ENCODE results near the gene WDFY3.

DNA sequence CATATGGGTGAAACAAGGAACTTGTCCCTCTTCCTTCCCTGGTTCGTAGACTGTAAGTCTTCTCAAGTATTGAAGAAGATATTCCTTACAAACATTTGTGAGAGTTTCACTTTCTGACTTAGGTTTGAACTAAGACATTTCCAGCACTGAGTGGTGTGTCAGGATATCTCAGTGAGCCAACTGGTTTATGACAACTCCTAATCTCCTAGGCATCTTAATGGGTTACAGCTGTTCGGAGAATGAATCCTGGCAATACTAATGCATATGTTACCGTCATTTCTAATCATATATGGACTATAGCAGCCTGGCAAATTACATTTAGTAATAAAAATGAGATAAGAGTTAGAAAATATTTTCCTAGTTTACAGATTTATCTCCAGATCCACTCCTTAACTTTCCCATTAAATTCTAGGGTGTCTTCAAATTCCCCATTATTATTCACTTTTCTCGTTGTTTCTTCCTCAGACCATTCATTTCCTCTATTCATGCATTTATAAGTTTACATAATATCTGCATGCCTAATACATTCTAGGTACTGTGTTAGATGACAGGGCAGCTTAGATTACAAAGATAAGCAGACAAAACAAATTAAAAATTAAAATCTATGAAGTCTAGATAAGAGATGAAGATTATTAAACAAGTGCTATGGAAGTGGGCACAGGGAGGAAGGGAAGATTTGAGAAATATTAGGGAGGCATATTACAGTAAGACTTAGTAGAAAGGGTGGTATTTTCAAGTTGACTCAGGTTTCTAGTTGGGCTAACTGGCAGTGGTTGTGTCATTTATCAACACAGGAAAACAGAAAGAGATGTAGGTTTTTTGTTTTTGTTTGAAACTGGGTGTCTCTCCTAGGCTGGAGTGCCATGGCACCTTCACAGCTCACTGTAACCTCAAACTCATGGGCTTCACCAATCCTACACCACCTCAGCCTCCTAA, 173.9 kb downstream of the WDFY3 start:
- TF ChIP-seq ZNF197 (CRISPR knock-in tag; IDR thresholded peaks at IDR 0.05; ENCODE audit: low read depth) (no peak), SNIP1 (IDR thresholded peaks at IDR 0.05; ENCODE audit: low read depth) (no peak), RBM25 (IDR thresholded peaks at IDR 0.05; ENCODE audit: low read depth, low read length, severe bottlenecking) (no peak), ZNF384 (IDR thresholded peaks at IDR 0.05; ENCODE audit: low read depth, low read length) (no peak), MEIS2 (IDR thresholded peaks at IDR 0.05; ENCODE audit: partially characterized antibody) (no peak), SPI1 (IDR thresholded peaks at IDR 0.05; ENCODE audit: borderline replicate concordance, low read depth, low read length) (no peak), RAD21 (CRISPR knock-in tag; conservative IDR thresholded peaks at IDR 0.05 in 1 of 2, IDR thresholded peaks at IDR 0.05 in 1 of 2) (no peak), POLR2A (conservative IDR thresholded peaks at IDR 0.05) (no peak), BRCA1 (IDR thresholded peaks at IDR 0.05) (no peak), BRCA1 (CRISPR knock-in tag; IDR thresholded peaks at IDR 0.05) (no peak), TAF1 (IDR thresholded peaks at IDR 0.05; ENCODE audit: control insufficient read depth, extremely low read depth, insufficient read depth, low read length, severe bottlenecking) (no peak)
- TF ChIP-seq, protein P1, sequence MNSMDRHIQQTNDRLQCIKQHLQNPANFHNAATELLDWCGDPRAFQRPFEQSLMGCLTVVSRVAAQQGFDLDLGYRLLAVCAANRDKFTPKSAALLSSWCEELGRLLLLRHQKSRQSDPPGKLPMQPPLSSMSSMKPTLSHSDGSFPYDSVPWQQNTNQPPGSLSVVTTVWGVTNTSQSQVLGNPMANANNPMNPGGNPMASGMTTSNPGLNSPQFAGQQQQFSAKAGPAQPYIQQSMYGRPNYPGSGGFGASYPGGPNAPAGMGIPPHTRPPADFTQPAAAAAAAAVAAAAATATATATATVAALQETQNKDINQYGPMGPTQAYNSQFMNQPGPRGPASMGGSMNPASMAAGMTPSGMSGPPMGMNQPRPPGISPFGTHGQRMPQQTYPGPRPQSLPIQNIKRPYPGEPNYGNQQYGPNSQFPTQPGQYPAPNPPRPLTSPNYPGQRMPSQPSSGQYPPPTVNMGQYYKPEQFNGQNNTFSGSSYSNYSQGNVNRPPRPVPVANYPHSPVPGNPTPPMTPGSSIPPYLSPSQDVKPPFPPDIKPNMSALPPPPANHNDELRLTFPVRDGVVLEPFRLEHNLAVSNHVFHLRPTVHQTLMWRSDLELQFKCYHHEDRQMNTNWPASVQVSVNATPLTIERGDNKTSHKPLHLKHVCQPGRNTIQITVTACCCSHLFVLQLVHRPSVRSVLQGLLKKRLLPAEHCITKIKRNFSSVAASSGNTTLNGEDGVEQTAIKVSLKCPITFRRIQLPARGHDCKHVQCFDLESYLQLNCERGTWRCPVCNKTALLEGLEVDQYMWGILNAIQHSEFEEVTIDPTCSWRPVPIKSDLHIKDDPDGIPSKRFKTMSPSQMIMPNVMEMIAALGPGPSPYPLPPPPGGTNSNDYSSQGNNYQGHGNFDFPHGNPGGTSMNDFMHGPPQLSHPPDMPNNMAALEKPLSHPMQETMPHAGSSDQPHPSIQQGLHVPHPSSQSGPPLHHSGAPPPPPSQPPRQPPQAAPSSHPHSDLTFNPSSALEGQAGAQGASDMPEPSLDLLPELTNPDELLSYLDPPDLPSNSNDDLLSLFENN (IDR thresholded peaks at IDR 0.05; ENCODE audit: low read depth in 2 of 2, low read length in 2 of 2) = no peak
- TF ChIP-seq, protein P2, sequence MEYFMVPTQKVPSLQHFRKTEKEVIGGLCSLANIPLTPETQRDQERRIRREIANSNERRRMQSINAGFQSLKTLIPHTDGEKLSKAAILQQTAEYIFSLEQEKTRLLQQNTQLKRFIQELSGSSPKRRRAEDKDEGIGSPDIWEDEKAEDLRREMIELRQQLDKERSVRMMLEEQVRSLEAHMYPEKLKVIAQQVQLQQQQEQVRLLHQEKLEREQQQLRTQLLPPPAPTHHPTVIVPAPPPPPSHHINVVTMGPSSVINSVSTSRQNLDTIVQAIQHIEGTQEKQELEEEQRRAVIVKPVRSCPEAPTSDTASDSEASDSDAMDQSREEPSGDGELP (CRISPR knock-in tag; IDR thresholded peaks at IDR 0.05; ENCODE audit: borderline replicate concordance) = no peak
- TF ChIP-seq, protein P3, sequence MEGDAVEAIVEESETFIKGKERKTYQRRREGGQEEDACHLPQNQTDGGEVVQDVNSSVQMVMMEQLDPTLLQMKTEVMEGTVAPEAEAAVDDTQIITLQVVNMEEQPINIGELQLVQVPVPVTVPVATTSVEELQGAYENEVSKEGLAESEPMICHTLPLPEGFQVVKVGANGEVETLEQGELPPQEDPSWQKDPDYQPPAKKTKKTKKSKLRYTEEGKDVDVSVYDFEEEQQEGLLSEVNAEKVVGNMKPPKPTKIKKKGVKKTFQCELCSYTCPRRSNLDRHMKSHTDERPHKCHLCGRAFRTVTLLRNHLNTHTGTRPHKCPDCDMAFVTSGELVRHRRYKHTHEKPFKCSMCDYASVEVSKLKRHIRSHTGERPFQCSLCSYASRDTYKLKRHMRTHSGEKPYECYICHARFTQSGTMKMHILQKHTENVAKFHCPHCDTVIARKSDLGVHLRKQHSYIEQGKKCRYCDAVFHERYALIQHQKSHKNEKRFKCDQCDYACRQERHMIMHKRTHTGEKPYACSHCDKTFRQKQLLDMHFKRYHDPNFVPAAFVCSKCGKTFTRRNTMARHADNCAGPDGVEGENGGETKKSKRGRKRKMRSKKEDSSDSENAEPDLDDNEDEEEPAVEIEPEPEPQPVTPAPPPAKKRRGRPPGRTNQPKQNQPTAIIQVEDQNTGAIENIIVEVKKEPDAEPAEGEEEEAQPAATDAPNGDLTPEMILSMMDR (IDR thresholded peaks at IDR 0.05 in 2 of 3, conservative IDR thresholded peaks at IDR 0.05 in 1 of 3; ENCODE audit: insufficient read depth in 2 of 3, low read depth in 1 of 3, low read length in 3 of 3) = no peak
- TF ChIP-seq, protein P4, sequence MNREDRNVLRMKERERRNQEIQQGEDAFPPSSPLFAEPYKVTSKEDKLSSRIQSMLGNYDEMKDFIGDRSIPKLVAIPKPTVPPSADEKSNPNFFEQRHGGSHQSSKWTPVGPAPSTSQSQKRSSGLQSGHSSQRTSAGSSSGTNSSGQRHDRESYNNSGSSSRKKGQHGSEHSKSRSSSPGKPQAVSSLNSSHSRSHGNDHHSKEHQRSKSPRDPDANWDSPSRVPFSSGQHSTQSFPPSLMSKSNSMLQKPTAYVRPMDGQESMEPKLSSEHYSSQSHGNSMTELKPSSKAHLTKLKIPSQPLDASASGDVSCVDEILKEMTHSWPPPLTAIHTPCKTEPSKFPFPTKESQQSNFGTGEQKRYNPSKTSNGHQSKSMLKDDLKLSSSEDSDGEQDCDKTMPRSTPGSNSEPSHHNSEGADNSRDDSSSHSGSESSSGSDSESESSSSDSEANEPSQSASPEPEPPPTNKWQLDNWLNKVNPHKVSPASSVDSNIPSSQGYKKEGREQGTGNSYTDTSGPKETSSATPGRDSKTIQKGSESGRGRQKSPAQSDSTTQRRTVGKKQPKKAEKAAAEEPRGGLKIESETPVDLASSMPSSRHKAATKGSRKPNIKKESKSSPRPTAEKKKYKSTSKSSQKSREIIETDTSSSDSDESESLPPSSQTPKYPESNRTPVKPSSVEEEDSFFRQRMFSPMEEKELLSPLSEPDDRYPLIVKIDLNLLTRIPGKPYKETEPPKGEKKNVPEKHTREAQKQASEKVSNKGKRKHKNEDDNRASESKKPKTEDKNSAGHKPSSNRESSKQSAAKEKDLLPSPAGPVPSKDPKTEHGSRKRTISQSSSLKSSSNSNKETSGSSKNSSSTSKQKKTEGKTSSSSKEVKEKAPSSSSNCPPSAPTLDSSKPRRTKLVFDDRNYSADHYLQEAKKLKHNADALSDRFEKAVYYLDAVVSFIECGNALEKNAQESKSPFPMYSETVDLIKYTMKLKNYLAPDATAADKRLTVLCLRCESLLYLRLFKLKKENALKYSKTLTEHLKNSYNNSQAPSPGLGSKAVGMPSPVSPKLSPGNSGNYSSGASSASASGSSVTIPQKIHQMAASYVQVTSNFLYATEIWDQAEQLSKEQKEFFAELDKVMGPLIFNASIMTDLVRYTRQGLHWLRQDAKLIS (CRISPR knock-in tag; IDR thresholded peaks at IDR 0.05) = no peak
